ENCODE measurements around the gene SPDYE6. TPM values are rescaled to one million over a fixed set of nuclear protein-coding genes. Genes with fewer than 3 reads are reported as not detected.

Gene SPDYE6
- total RNA-seq, 1 experiment from 2014 or later = not detected

DNA sequence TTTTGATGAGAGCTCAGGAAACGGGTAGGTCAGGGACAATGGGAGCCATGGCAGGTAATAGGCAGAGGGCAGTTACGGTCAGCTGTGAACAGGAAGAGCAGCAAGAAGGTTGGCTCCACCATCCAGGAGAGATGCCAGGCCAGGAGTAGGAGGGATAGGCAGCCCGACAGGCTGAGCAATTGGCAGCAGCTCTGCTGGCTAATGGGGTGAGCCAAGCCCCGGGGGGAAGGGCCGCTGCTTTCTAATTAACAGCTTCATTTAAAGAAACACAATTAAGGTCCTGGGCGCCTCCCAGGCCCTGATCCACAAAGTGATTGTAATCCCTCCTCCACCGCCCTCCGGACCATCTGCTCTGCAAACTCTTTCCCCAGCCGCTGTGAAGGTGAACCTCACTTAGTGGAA, 45.8 kb downstream of the SPDYE6 start:
- Histone ChIP-seq H3K9ac (ENCODE audit: low read length) (no peak overlapping the region), H2AFZ (ENCODE audit: low read depth, low read length, poor library complexity, severe bottlenecking) (no peak overlapping the region), H3K9me3 (ENCODE audit: control insufficient read depth in 1 of 2, insufficient read depth in 1 of 2, low read depth in 1 of 2, low read length in 2 of 2) (no peaks in the 10 kb centered on the region), H3K36me3 (ENCODE audit: control insufficient read depth in 1 of 2, insufficient read depth in 2 of 2, low read length in 2 of 2) (no peaks in the 10 kb centered on the region; a peak in 1 of 4 replicates), H3K9me2 (ENCODE audit: insufficient read depth) (no peaks in the 10 kb centered on the region), H3K27me3 (ENCODE audit: insufficient read depth, low read length) (no peaks in the 10 kb centered on the region), H3K4me1 (ENCODE audit: control insufficient read depth in 1 of 2, insufficient read depth in 2 of 2, low read length in 2 of 2) (no peaks in the 10 kb centered on the region; a peak in 1 of 4 replicates), H3K79me2 (ENCODE audit: insufficient read depth, low read length) (no peaks in the 10 kb centered on the region), H3K4me2 (ENCODE audit: low read length) (no peak overlapping the region), H3K27ac (ENCODE audit: low read depth, low read length) (no peak overlapping the region), H4K20me1 (ENCODE audit: insufficient read depth) (no peaks in the 10 kb centered on the region), H3K4me3 (replicated peaks in 1 of 2; ENCODE audit: low read depth in 1 of 2, low read length in 2 of 2) (no peak overlapping the region)
- DNase-seq (ENCODE audit: low read depth, low spot score) (no peak), ATAC-seq (no peak)
- intact Hi-C loops (cut with micrococcal nuclease) = no loop called here
- no TSS peak for BruUV-seq (replicated peaks)
- TF ChIP-seq POLR2A (IDR thresholded peaks at IDR 0.05; ENCODE audit: borderline replicate concordance, extremely low read depth, insufficient read depth, insufficient read length) (no peak), ZNF274 (IDR thresholded peaks at IDR 0.05; ENCODE audit: low read depth, low read length) (no peak)
- TF ChIP-seq, protein P1, sequence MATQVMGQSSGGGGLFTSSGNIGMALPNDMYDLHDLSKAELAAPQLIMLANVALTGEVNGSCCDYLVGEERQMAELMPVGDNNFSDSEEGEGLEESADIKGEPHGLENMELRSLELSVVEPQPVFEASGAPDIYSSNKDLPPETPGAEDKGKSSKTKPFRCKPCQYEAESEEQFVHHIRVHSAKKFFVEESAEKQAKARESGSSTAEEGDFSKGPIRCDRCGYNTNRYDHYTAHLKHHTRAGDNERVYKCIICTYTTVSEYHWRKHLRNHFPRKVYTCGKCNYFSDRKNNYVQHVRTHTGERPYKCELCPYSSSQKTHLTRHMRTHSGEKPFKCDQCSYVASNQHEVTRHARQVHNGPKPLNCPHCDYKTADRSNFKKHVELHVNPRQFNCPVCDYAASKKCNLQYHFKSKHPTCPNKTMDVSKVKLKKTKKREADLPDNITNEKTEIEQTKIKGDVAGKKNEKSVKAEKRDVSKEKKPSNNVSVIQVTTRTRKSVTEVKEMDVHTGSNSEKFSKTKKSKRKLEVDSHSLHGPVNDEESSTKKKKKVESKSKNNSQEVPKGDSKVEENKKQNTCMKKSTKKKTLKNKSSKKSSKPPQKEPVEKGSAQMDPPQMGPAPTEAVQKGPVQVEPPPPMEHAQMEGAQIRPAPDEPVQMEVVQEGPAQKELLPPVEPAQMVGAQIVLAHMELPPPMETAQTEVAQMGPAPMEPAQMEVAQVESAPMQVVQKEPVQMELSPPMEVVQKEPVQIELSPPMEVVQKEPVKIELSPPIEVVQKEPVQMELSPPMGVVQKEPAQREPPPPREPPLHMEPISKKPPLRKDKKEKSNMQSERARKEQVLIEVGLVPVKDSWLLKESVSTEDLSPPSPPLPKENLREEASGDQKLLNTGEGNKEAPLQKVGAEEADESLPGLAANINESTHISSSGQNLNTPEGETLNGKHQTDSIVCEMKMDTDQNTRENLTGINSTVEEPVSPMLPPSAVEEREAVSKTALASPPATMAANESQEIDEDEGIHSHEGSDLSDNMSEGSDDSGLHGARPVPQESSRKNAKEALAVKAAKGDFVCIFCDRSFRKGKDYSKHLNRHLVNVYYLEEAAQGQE (IDR thresholded peaks at IDR 0.05; ENCODE audit: low read depth) = no peak
- ChIA-PET POLR2A (no interaction called here), CTCF (no interaction called here), RAD21 (ENCODE audit: low non-redundant PET in 1 of 2, low total read pairs in 2 of 2, uncharacterized antibody in 2 of 2, unreplicated experiment in 2 of 2) (no interaction called here)

GRCh38 chr7:102306916-102307677, 49.1 kb downstream of the SPDYE6 start:
- POLR2A ChIA-PET = no interaction called here
- Histone ChIP-seq H3K27me3 (ENCODE audit: insufficient read depth, low read length) (no peaks in the 10 kb centered on the region), H3K4me3 (replicated peaks in 1 of 2; ENCODE audit: low read depth in 1 of 2, low read length in 2 of 2) (no peak overlapping the region), H3K4me2 (ENCODE audit: low read length) (no peak overlapping the region), H3K9ac (ENCODE audit: low read length) (no peak overlapping the region), H4K20me1 (ENCODE audit: insufficient read depth) (no peaks in the 10 kb centered on the region), H3K27ac (ENCODE audit: low read depth, low read length) (no peak overlapping the region), H2AFZ (ENCODE audit: low read depth, low read length, poor library complexity, severe bottlenecking) (no peak overlapping the region), H3K9me2 (ENCODE audit: insufficient read depth) (no peaks in the 10 kb centered on the region), H3K4me1 (ENCODE audit: control insufficient read depth in 1 of 2, insufficient read depth in 2 of 2, low read length in 2 of 2) (no peaks in the 10 kb centered on the region; a peak in 1 of 4 replicates), H3K36me3 (ENCODE audit: control insufficient read depth in 1 of 2, insufficient read depth in 2 of 2, low read length in 2 of 2) (no peaks in the 10 kb centered on the region), H3K79me2 (ENCODE audit: insufficient read depth, low read length) (no peaks in the 10 kb centered on the region), H3K9me3 (ENCODE audit: control insufficient read depth in 1 of 2, insufficient read depth in 1 of 2, low read depth in 1 of 2, low read length in 2 of 2) (no peaks in the 10 kb centered on the region)
- RAD21 ChIA-PET (ENCODE audit: low non-redundant PET in 1 of 2, low total read pairs in 2 of 2, uncharacterized antibody in 2 of 2, unreplicated experiment in 2 of 2) = no interaction called here
- BruUV-seq (replicated peaks) = no TSS peak
- CTCF ChIA-PET = no interaction called here
- DNase-seq (ENCODE audit: low read depth, low spot score) (no peak), ATAC-seq (no peak)
- intact Hi-C loops (cut with micrococcal nuclease) = no loop called here
- no peak for TF ChIP-seq MAX (IDR thresholded peaks at IDR 0.05)
- no peak for TF ChIP-seq EGR1 (IDR thresholded peaks at IDR 0.05; ENCODE audit: low read depth)
- TF ChIP-seq, protein P2, sequence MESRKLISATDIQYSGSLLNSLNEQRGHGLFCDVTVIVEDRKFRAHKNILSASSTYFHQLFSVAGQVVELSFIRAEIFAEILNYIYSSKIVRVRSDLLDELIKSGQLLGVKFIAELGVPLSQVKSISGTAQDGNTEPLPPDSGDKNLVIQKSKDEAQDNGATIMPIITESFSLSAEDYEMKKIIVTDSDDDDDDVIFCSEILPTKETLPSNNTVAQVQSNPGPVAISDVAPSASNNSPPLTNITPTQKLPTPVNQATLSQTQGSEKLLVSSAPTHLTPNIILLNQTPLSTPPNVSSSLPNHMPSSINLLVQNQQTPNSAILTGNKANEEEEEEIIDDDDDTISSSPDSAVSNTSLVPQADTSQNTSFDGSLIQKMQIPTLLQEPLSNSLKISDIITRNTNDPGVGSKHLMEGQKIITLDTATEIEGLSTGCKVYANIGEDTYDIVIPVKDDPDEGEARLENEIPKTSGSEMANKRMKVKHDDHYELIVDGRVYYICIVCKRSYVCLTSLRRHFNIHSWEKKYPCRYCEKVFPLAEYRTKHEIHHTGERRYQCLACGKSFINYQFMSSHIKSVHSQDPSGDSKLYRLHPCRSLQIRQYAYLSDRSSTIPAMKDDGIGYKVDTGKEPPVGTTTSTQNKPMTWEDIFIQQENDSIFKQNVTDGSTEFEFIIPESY (IDR thresholded peaks at IDR 0.05; ENCODE audit: extremely low read depth, insufficient replicate concordance, low read length) = no peak
- TF ChIP-seq ELF1 (IDR thresholded peaks at IDR 0.05; ENCODE audit: borderline replicate concordance, low read depth) = no peak
- no peak for TF ChIP-seq TCF7L2 (IDR thresholded peaks at IDR 0.05; ENCODE audit: borderline replicate concordance, extremely low read depth, insufficient read depth, insufficient read length)
- no peak for TF ChIP-seq FOSL1 (IDR thresholded peaks at IDR 0.05; ENCODE audit: low read depth)
